ENCODE results near the gene OR2A5.
"Not testable (repeated sequence)": the region's sequence is repeated elsewhere in the genome, so short reads cannot be mapped to it uniquely, and the experiment has no call there.

Gene OR2A5, protein sequence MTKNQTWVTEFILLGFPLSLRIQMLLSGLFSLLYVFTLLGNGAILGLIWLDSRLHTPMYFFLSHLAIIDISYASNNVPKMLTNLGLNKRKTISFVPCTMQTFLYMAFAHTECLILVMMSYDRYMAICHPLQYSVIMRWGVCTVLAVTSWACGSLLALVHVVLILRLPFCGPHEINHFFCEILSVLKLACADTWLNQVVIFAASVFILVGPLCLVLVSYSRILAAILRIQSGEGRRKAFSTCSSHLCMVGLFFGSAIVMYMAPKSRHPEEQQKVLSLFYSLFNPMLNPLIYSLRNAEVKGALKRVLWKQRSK

DNA sequence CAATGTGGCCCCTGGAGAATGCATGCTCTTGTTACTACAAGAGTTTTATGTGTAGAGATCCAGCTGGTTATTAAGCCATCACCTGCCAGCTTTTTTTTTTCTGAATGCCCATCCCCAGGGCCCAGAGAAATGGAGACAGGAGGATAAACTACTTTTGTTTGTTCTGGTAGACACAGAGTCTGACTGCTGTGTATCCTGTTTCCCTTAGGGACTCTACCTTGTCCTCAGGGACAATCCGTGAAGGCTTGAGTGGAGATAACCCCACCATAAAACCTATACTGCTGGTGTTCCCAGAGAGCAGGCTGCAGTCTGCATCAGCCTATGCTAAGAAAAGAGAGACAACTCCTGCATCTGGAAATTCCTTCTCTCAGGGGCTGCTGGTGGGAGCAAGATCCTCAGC, at the start of gene OR2A5:
TSS of gene OR2A5 (plus strand) at position 301 of the 400 bp plus-strand sequence. CDS start 1,454 bp downstream, outside the sequence.
- DNase-seq: no peak

GRCh38 chr7:144000020-144000419, 48.7 kb upstream of the OR2A5 start, which contains the start of gene OR6B1:
Gene OR6B1, plus strand, starts transcription at chr7:144000320. Its CDS starts 3,677 bp downstream, at chr7:144003997.
- DNase-seq: no peak

DNA sequence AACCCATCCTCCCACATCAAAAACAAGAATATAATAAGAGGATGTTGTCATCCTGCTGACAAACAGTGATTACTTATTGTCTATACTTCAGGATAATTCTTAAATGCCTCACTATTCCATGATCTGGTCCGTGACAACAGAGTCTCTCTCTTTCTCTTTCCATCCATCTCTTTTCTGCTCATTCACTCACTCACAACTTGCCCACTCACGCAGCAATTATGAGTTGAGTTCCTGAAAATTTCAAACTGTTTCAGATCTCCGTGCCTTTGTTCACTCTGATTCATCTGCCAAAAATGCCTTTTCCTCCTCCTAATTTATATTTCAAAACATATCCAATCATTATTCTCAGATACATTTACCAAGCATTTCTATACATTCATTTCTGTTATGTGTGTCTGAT, 47.2 kb upstream of the OR2A5 start:
- DNase-seq: no peak

GRCh38 chr7:144004703-144005102, 44.0 kb upstream of the OR2A5 start:
- DNase-seq: no peak

GRCh38 chr7:144006029-144006691, 42.6 kb upstream of the OR2A5 start:
- DNase-seq: no peak

DNA sequence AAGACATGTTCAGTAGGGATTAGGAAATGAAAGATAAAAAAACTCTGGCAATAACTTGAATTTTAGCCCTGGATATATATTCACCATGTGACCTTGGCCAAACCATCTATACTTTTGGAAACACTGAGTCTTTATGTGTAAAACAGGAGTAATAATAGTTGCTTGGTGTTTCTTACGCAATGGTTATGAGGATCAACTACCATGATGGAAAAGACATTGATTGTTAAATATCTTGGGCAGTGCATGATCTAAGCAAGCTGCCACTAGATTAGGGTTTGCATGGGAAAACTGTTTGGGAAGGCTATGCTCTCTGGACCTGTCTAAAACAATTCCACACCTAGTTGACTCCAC, 42.1 kb upstream of the OR2A5 start:
- no peak for DNase-seq

- no peak for DNase-seq
These were observed 39.4 kb upstream of the OR2A5 start for GRCh38 chr7:144009361-144009760.

DNA sequence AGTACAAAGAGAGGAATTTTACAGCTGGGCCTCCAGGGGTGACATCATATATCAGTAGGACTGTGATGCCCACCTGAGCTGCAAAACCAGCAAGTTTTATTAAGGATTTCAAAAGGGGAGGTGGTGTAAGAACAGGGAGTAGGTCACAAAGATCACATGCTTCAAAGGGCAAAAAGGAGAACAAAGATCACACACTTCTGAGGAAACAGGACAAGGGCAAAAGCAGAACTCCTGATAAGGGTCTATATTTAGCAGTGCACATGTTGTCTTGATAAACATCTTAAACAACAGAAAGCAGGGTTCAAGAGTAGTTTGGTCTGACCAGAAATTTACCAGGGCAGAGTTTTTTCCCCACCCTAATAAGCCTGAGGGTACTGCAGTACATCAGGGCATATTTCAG, 38.7 kb upstream of the OR2A5 start:
- not testable (repeated sequence) for DNase-seq

- DNase-seq: not testable (repeated sequence)
These were observed 37.9 kb upstream of the OR2A5 start for GRCh38 chr7:144010821-144011220.

- DNase-seq: no peak
These were observed 37.1 kb upstream of the OR2A5 start for GRCh38 chr7:144011458-144012230.

DNA sequence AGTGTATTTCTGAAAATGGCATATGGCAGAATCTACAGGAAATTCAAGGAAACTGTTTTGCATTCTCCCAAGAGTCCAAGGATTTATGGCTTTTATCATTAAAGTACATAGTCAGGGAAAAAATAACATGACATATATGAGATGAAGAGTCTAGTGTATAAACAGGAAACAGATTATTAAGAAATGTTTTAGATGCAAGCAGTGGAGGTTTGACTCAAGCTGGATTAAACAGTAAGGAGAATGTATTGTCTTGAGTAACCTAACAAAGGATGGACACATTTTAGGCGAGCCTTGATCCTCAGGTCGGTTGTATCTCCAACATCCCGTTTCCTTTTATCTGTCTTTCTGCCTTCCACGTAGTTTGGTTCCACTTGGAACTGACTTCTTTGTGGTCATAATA, 30.7 kb upstream of the OR2A5 start:
- no peak for DNase-seq

DNA sequence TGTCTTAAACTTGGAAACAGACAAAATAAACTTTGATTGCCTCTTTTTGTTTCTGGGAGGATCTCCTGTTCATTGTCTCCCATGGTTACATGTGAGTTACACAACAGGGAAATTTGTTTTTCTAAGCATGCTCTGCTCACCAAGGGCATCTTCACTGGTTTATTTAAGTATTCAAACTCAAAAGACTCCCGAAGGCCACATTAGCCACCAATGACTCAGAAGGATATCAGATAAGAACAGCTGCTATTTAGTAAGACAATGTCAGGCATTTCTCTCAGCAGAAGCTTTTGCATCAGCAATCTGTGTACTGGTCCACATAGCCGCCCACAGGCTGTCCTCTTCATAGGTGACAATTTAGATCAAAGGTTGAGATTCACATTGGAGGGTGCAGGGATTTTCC, 29.3 kb upstream of the OR2A5 start:
- no peak for DNase-seq

DNA sequence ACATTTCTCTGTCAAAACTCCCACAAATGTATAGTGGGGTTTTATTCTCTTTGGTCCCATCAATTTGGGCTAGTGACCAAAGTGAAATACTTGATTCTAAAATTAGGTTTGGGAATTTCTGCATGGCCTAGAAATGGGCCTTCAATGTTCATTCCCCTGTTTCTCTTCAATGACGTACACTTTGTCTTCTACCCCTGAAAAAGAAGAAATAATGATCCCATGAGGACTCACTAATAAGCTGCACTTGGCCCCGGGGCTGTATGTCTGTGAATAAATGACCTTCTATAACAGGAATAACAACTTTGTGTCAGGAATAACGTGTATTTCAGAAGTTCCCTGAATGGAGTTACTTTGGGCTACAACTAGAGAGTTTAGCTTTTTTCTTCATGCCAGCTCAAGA, 28.4 kb upstream of the OR2A5 start:
- DNase-seq: no peak

DNA sequence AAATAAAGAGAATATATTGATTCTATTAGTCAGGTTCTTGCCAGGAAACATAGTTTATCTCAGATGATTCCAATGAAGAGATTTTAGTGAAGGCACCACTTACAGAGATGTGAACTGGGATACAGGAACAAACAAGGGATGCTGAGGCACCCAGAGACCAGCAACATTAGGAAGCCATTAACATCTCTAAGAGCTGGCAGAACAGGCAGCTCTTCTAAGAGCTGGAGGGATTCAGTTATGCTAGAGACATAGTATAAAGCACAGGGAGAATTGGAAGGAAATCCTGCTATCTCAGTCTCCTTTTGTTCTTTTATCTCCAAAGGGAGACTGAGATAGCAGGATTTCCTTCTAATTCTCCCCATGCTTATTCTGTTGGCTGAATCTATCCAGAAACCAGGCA, 26.6 kb upstream of the OR2A5 start:
- no peak for DNase-seq

DNA sequence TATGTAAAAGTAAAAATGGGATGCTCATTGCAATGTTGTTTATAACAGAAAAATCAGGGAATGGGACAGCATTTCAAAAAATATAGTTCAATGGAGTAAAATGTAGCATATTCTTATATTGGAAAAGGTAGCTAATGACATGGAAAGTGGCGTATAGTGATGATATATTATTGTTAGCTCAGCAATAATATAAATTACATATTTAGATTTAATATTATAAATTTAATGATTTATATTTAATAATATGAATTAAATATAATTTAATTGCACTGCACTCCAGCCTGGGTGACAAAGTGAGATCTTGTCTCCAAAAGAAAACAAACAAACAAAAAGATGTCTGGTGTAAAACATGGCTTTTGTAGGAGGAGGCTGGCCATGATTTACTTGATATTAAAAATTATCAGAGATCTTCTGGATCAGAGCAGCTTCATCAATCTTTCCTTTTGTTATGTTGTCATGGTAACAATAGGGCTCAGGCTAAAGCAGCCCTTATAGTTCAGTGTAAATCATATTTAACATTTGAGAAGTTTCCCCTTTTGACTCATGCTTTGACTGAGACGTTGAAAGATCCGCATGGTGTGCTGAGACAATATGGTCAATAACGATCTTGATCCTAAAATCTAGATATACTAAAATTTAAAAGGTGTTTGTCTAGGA, 25.4 kb upstream of the OR2A5 start:
- DNase-seq: no peak

GRCh38 chr7:144024213-144024612, 24.5 kb upstream of the OR2A5 start:
- no peak for DNase-seq

- DNase-seq: no peak
These were observed 22.4 kb upstream of the OR2A5 start for GRCh38 chr7:144026203-144026883.

DNA sequence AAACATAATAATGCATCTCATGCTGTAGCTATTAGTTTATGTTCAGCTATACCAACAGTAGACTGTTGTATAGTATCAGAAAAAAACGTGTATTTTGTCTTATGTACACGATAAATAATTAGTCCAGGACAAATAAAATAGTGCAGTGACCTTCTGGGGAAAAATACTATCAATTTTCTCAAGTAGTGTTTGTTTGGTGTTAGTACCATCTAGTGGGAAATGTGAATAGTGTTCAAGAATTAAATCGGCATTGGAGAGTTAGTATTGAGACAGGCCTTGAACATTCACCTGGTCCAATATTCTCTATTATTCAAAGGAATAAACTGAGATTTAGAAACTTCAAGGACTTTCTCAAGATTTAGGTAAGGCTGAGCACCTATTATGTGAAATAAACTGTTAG, 21.7 kb upstream of the OR2A5 start:
- DNase-seq: no peak

DNA sequence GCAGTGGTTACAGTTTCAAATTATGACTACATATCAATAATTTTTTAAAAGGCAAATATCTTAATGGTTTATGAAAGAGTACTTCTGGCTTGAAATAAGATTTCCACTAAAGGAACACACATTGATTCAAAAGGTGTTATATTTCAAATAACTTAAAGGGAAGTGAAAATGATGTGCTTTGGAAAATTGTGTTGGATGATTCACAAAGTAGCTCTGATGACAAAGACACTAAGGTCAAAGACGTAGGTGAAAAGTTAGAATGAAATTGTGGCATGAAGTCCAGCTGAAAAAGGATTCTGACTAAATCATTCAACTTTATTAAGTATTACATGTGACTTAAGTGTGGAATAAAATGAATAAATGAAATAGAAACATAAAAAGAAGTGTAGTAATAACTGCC, 20.8 kb upstream of the OR2A5 start:
- no peak for DNase-seq

DNA sequence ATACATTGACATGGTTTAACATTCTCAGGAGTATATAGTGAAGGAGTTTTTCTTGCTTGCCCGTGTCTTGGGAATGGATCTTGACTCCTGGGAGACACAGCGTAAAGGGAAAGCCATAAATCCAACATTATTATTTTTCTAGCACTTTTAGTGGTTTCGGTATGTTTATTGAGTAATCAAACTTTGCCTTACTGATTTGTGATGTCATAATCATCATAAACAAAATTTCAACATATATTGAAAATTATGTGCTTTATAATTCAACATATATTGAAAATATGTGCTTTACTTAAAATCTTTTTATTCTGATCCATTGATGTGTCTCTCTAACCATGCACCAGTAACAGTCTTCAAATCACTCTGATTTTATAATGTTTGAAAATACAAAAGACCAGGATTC, 20.2 kb upstream of the OR2A5 start:
- DNase-seq: no peak

DNA sequence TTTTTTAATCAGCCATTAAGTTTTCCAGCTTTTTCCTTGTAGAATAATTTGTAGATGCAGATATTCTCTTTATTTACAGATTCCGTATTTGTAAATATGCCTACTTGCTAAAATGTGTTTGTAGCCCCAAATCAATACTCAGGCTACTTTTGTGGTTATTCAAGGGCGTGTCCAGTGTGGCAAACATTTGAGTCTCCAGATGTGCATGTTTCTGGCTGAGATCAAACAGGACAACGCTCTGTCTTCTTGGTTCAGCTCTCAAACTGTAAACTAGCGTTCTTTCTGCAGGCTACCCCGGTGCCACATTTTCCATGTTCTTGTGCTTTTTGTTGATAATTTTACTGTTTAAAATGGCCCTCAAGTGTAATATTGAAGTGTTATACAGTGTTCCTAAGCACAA, 16.2 kb upstream of the OR2A5 start:
- no peak for DNase-seq

- DNase-seq: no peak
These were observed 15.6 kb upstream of the OR2A5 start for GRCh38 chr7:144032985-144033709.

Data from NCI-H187 (cell line).